Activated T-cell treated with anti-CD3 and anti-CD28 coated beads, Interleukin-2, amount 50 U/mL, for 24 hours (primary cell): ENCODE results near the gene MRPL37.

Experiments
- DNase-seq: peaks from one replicate; pipeline ENCODE4 v3.0.0-alpha.2; 2020
- H3K27ac Mint-ChIP-seq: 2 replicates; pipeline ENCODE4 v1.8.0; 2020; ENCODE audit warnings: mild to moderate bottlenecking, mixed read lengths
- H3K27me3 Mint-ChIP-seq: 2 replicates; pipeline ENCODE4 v1.8.0; 2020; ENCODE audit warnings: mixed read lengths
- H3K36me3 Mint-ChIP-seq: 2 replicates; pipeline ENCODE4 v1.8.0; 2020; ENCODE audit warnings: low read depth, mixed read lengths
- H3K4me1 Mint-ChIP-seq: 2 replicates; pipeline ENCODE4 v1.8.0; 2020; ENCODE audit warnings: low read depth, mixed read lengths
- H3K4me3 Mint-ChIP-seq: 2 replicates; pipeline ENCODE4 v1.8.0; 2020; ENCODE audit warnings: mild to moderate bottlenecking, moderate library complexity, mixed read lengths
- H3K9me3 Mint-ChIP-seq: 2 replicates; pipeline ENCODE4 v1.8.0; 2020; ENCODE audit warnings: mixed read lengths

MRPL37 gene

GRCh38 chr1:54220004-54220811 is 20.2 kb downstream of the MRPL37 start:
- no peak for DNase-seq
- H3K4me3 Mint-ChIP-seq: no peak overlapping the region

GRCh38 chr1:54221113-54221834 is 21.3 kb downstream of the MRPL37 start:
- H3K27ac Mint-ChIP-seq: peak overlapping the region; percentile 42
- H3K4me3 Mint-ChIP-seq: no peak overlapping the region
- no peaks in the 10 kb centered on the region for H3K9me3 Mint-ChIP-seq
- no peak for DNase-seq
- H3K27me3 Mint-ChIP-seq: no peaks in the 10 kb centered on the region
- peaks cover 88% of the 10 kb centered on the region for H3K36me3 Mint-ChIP-seq
- peaks cover 5% of the 10 kb centered on the region for H3K4me1 Mint-ChIP-seq

More at GRCh38 chr1:54220004-54220811, 20.2 kb downstream of the MRPL37 start:
- H3K36me3 Mint-ChIP-seq: peaks cover 90% of the 10 kb centered on the region
- no peaks in the 10 kb centered on the region for H3K9me3 Mint-ChIP-seq
- H3K4me1 Mint-ChIP-seq: peaks cover 5% of the 10 kb centered on the region
- H3K27ac Mint-ChIP-seq: peak overlapping the region; percentile 31
- H3K27me3 Mint-ChIP-seq: no peaks in the 10 kb centered on the region

GRCh38 chr1:54221867-54222484 is 22.0 kb downstream of the MRPL37 start:
- DNase-seq: no peak
- no peak overlapping the region for H3K4me3 Mint-ChIP-seq
- no peaks in the 10 kb centered on the region for H3K27me3 Mint-ChIP-seq
- H3K4me1 Mint-ChIP-seq: peaks cover 5% of the 10 kb centered on the region
- peaks cover 83% of the 10 kb centered on the region for H3K36me3 Mint-ChIP-seq
- H3K9me3 Mint-ChIP-seq: no peaks in the 10 kb centered on the region
- H3K27ac Mint-ChIP-seq: peak overlapping the region; percentile 75

- peak overlapping the region; percentile 35 for H3K27ac Mint-ChIP-seq
- DNase-seq: no peak
- H3K4me1 Mint-ChIP-seq: peaks cover 8% of the 10 kb centered on the region
- H3K36me3 Mint-ChIP-seq: peaks cover 82% of the 10 kb centered on the region
- H3K9me3 Mint-ChIP-seq: no peaks in the 10 kb centered on the region
- H3K4me3 Mint-ChIP-seq: no peak overlapping the region
- H3K27me3 Mint-ChIP-seq: no peaks in the 10 kb centered on the region
These were observed 22.7 kb downstream of the MRPL37 start for GRCh38 chr1:54222711-54223110.

GRCh38 chr1:54223441-54224202 is 23.7 kb downstream of the MRPL37 start:
- peak overlapping the region; percentile 45 for H3K27ac Mint-ChIP-seq
- DNase-seq: no peak
- H3K27me3 Mint-ChIP-seq: no peaks in the 10 kb centered on the region
- H3K4me1 Mint-ChIP-seq: peaks cover 11% of the 10 kb centered on the region
- no peak overlapping the region for H3K4me3 Mint-ChIP-seq
- H3K36me3 Mint-ChIP-seq: peaks cover 79% of the 10 kb centered on the region
- H3K9me3 Mint-ChIP-seq: no peaks in the 10 kb centered on the region

- Mint-ChIP-seq H3K4me1 (peaks cover 15% of the 10 kb centered on the region), H3K27me3 (no peaks in the 10 kb centered on the region), H3K27ac (peak overlapping the region; percentile 45), H3K4me3 (no peak overlapping the region), H3K36me3 (peaks cover 73% of the 10 kb centered on the region), H3K9me3 (no peaks in the 10 kb centered on the region)
- no peak for DNase-seq
These were observed 24.3 kb downstream of the MRPL37 start for GRCh38 chr1:54224233-54224632.

- no peak overlapping the region for H3K4me3 Mint-ChIP-seq
These were observed 25.4 kb downstream of the MRPL37 start for GRCh38 chr1:54225378-54225777.

GRCh38 chr1:54225986-54226559 is 26.1 kb downstream of the MRPL37 start:
- DNase-seq: no peak
- peaks cover 57% of the 10 kb centered on the region for H3K36me3 Mint-ChIP-seq
- peaks cover 31% of the 10 kb centered on the region for H3K4me1 Mint-ChIP-seq
- no peak overlapping the region for H3K4me3 Mint-ChIP-seq
- H3K27me3 Mint-ChIP-seq: no peaks in the 10 kb centered on the region
- H3K27ac Mint-ChIP-seq: peak overlapping the region; percentile 27
- H3K9me3 Mint-ChIP-seq: no peaks in the 10 kb centered on the region

More at GRCh38 chr1:54225378-54225777, 25.4 kb downstream of the MRPL37 start:
- Mint-ChIP-seq H3K27ac (peak overlapping the region; percentile 27), H3K4me1 (peaks cover 24% of the 10 kb centered on the region), H3K27me3 (no peaks in the 10 kb centered on the region), H3K36me3 (peaks cover 62% of the 10 kb centered on the region), H3K9me3 (no peaks in the 10 kb centered on the region)
- DNase-seq: no peak

- no peak overlapping the region for H3K4me3 Mint-ChIP-seq
- H3K36me3 Mint-ChIP-seq: peaks cover 51% of the 10 kb centered on the region
- H3K27ac Mint-ChIP-seq: peak overlapping the region; percentile 69
- no peaks in the 10 kb centered on the region for H3K27me3 Mint-ChIP-seq
- DNase-seq: no peak
- no peaks in the 10 kb centered on the region for H3K9me3 Mint-ChIP-seq
- H3K4me1 Mint-ChIP-seq: peaks cover 37% of the 10 kb centered on the region
These were observed 27.2 kb downstream of the MRPL37 start for GRCh38 chr1:54227091-54227602.

GRCh38 chr1:54227891-54228310 is 27.9 kb downstream of the MRPL37 start:
- H3K27ac Mint-ChIP-seq: peak overlapping the region; percentile 69
- DNase-seq: no peak
- no peak overlapping the region for H3K4me3 Mint-ChIP-seq
- no peaks in the 10 kb centered on the region for H3K27me3 Mint-ChIP-seq
- H3K36me3 Mint-ChIP-seq: peaks cover 45% of the 10 kb centered on the region
- peaks cover 35% of the 10 kb centered on the region for H3K4me1 Mint-ChIP-seq
- no peaks in the 10 kb centered on the region for H3K9me3 Mint-ChIP-seq

GRCh38 chr1:54228638-54229079 is 28.7 kb downstream of the MRPL37 start:
- peaks cover 39% of the 10 kb centered on the region for H3K36me3 Mint-ChIP-seq
- H3K4me1 Mint-ChIP-seq: peaks cover 35% of the 10 kb centered on the region
- H3K4me3 Mint-ChIP-seq: no peak overlapping the region
- no peak overlapping the region for H3K27ac Mint-ChIP-seq
- H3K27me3 Mint-ChIP-seq: no peaks in the 10 kb centered on the region
- no peaks in the 10 kb centered on the region for H3K9me3 Mint-ChIP-seq
- DNase-seq: no peak

GRCh38 chr1:54229281-54229891 is 29.4 kb downstream of the MRPL37 start:
- peaks cover 33% of the 10 kb centered on the region for H3K36me3 Mint-ChIP-seq
- peak overlapping the region; percentile 78 for H3K27ac Mint-ChIP-seq
- no peak overlapping the region for H3K4me3 Mint-ChIP-seq
- H3K9me3 Mint-ChIP-seq: no peaks in the 10 kb centered on the region
- peaks cover 35% of the 10 kb centered on the region for H3K4me1 Mint-ChIP-seq
- no peak for DNase-seq
- H3K27me3 Mint-ChIP-seq: no peaks in the 10 kb centered on the region
